ENCODE data around the gene COA4. TPM values are rescaled to one million over a fixed set of nuclear protein-coding genes. Genes with fewer than 3 reads are reported as not detected.

COA4 gene
- polyA plus RNA-seq, 3 donors: 41.5 to 79.7 (median 61.9) TPM

GRCh38 chr11:73870261-73870660, 6.4 kb downstream of the COA4 start:
- H3K27ac ChIP-seq (ENCODE audit: low read depth, low read length): no peak overlapping the region
- 85 to 90% (median 88%) methylated on average over 3 of the region's 3 CpGs for WGBS, 3 donors

- 26 to 67% (median 65%) methylated on average over 1 of the region's 1 CpG for WGBS, 3 donors
- H3K27ac ChIP-seq (ENCODE audit: low read depth, low read length): no peak overlapping the region
Observed at GRCh38 chr11:73869332-73869949, 7.2 kb downstream of the COA4 start.

GRCh38 chr11:73866586-73866996, 10.1 kb downstream of the COA4 start:
- no peak overlapping the region for H3K27ac ChIP-seq (ENCODE audit: low read depth, low read length)
- WGBS, 3 donors: 49 to 81% (median 64%) methylated on average over 2 of the region's 2 CpGs

GRCh38 chr11:73866095-73866579, 10.5 kb downstream of the COA4 start:
- 67 to 83% (median 82%) methylated on average over 5 of the region's 5 CpGs for WGBS, 3 donors
- no peak overlapping the region for H3K27ac ChIP-seq (ENCODE audit: low read depth, low read length)

- WGBS, 3 donors: 68 to 73% (median 73%) methylated on average over 4 of the region's 4 CpGs
- no peak overlapping the region for H3K27ac ChIP-seq (ENCODE audit: low read depth, low read length)
Observed at GRCh38 chr11:73862986-73863385, 13.7 kb downstream of the COA4 start.

GRCh38 chr11:73860202-73860601, 16.4 kb downstream of the COA4 start:
- WGBS, 3 donors: 74 to 79% (median 76%) methylated on average over 2 of the region's 2 CpGs
- no peak overlapping the region for H3K27ac ChIP-seq (ENCODE audit: low read depth, low read length)

GRCh38 chr11:73859671-73860070, 17.0 kb downstream of the COA4 start:
- WGBS, 3 donors: 85 to 90% (median 88%) methylated on average over 2 of the region's 2 CpGs
- no peak overlapping the region for H3K27ac ChIP-seq (ENCODE audit: low read depth, low read length)

GRCh38 chr11:73856031-73856567, 20.5 kb downstream of the COA4 start:
- no peak overlapping the region for H3K27ac ChIP-seq (ENCODE audit: low read depth, low read length)
- 81 to 98% (median 96%) methylated on average over 1 of the region's 1 CpG for WGBS, 3 donors

GRCh38 chr11:73854680-73855079, 22.0 kb downstream of the COA4 start:
- no peak overlapping the region for H3K27ac ChIP-seq (ENCODE audit: low read depth, low read length)
- 90 to 96% (median 93%) methylated on average over 1 of the region's 1 CpG for WGBS, 3 donors

GRCh38 chr11:73852049-73852448, 24.6 kb downstream of the COA4 start:
- 91 to 98% (median 94%) methylated on average over 3 of the region's 3 CpGs for WGBS, 3 donors
- H3K27ac ChIP-seq (ENCODE audit: low read depth, low read length): no peak overlapping the region

GRCh38 chr11:73851046-73851764, 25.4 kb downstream of the COA4 start:
- 86 to 93% (median 86%) methylated on average over 3 of the region's 3 CpGs for WGBS, 3 donors
- no peak overlapping the region for H3K27ac ChIP-seq (ENCODE audit: low read depth, low read length)

GRCh38 chr11:73839123-73839457, 37.6 kb downstream of the COA4 start:
- no peak overlapping the region for H3K27ac ChIP-seq (ENCODE audit: low read depth, low read length)

- WGBS, 3 donors: 78 to 92% (median 78%) methylated on average over 3 of the region's 3 CpGs
- H3K27ac ChIP-seq (ENCODE audit: low read depth, low read length): no peak overlapping the region
Observed at GRCh38 chr11:73838443-73839122, 38.1 kb downstream of the COA4 start.

GRCh38 chr11:73833067-73833466, 43.6 kb downstream of the COA4 start:
- WGBS, 3 donors: 80 to 93% (median 90%) methylated on average over 2 of the region's 2 CpGs
- no peak overlapping the region for H3K27ac ChIP-seq (ENCODE audit: low read depth, low read length)

GRCh38 chr11:73830261-73830660, 46.4 kb downstream of the COA4 start:
- 62 to 94% (median 85%) methylated on average over 1 of the region's 1 CpG for WGBS, 3 donors
- H3K27ac ChIP-seq (ENCODE audit: low read depth, low read length): no peak overlapping the region

Other genes starting within 250 kb of the COA4 start
- gene PLEKHB1, start 230.3 kb downstream of the COA4 start, polyA plus RNA-seq: 1 to 10 TPM; 1.1 to 5.7 (median 2.5) TPM
- gene RAB6A, start 115.8 kb downstream of the COA4 start, polyA plus RNA-seq: 10 to 100 TPM; 28.9 to 80.1 (median 48.1) TPM
- 10 to 100 TPM; 18.0 to 42.7 (median 22.1) TPM for gene MRPL48, start 89.0 kb downstream of the COA4 start, polyA plus RNA-seq
- 10 to 100 TPM; 10.7 to 12.4 (median 11.1) TPM for gene PAAF1, start 153 bp upstream of the COA4 start, polyA plus RNA-seq
- under 1 TPM in 1 of 3 donors, not detected in 2; 0.51 TPM for gene DNAJB13, start 74.2 kb upstream of the COA4 start, polyA plus RNA-seq
- 10 to 100 TPM; 21.4 to 86.4 (median 72.2) TPM for gene UCP2, start 106.0 kb upstream of the COA4 start, polyA plus RNA-seq
- under 1 TPM; 0.48 to 0.80 (median 0.67) TPM for gene UCP3, start 132.2 kb upstream of the COA4 start, polyA plus RNA-seq

Data from adipose tissue (tissue), 3 donors.